Esophagus muscularis mucosa (tissue), 3 donors: Measurements from ENCODE around the gene KCNA10.

Experiments used
- POLR2A ChIP-seq: fragments of 450-650 bp; IDR thresholded peaks from one replicate; pipeline ENCODE4 v1.6.1; 2017; ENCODE audit warnings: antibody characterized with exemption, moderate library complexity, mild to moderate bottlenecking, low read depth
- POLR2AphosphoS5 ChIP-seq, 2 donors: sonication (generic); formaldehyde crosslinking; IDR thresholded peaks; one replicate each; pipeline ENCODE4 v1.6.1; 2017; ENCODE audit warnings: antibody characterized with exemption in 2 of 2
- TF ChIP-seq, protein P1 (sequence below), 3 experiments: fragments of 200-600 bp in 2 of 3; fragments of 450-650 bp in 1 of 3; sonication (generic) in 2 of 3; IDR thresholded peaks; one replicate each; pipeline ENCODE4 v1.5.1; 2017 to 2019; ENCODE audit warnings: antibody characterized with exemption in 3 of 3, mild to moderate bottlenecking in 2 of 3, moderate library complexity in 1 of 3

DNA sequence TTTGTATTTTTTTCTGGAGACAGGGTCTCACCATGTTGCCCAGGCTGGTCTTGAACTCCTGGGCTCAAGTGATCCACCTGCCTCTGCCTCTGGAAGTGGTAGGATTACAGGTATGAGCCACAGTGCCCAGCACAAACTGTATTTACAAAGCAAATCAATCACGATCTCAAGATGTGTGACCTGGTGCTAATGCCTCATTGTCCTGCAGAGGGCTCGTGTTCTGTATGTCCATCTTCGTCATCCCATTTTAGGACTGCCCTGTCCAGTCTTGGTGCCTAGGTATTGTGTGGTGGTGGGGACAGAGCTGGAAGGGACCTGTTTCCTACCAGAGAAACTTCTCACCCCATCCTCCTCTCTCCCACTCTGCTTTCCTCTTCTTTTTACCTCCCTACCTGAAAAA, 47.8 kb downstream of the KCNA10 start:
- TF ChIP-seq, protein P1, sequence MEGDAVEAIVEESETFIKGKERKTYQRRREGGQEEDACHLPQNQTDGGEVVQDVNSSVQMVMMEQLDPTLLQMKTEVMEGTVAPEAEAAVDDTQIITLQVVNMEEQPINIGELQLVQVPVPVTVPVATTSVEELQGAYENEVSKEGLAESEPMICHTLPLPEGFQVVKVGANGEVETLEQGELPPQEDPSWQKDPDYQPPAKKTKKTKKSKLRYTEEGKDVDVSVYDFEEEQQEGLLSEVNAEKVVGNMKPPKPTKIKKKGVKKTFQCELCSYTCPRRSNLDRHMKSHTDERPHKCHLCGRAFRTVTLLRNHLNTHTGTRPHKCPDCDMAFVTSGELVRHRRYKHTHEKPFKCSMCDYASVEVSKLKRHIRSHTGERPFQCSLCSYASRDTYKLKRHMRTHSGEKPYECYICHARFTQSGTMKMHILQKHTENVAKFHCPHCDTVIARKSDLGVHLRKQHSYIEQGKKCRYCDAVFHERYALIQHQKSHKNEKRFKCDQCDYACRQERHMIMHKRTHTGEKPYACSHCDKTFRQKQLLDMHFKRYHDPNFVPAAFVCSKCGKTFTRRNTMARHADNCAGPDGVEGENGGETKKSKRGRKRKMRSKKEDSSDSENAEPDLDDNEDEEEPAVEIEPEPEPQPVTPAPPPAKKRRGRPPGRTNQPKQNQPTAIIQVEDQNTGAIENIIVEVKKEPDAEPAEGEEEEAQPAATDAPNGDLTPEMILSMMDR (IDR thresholded peaks at IDR 0.05), result no peak
- no peak for TF ChIP-seq POLR2AphosphoS5 (IDR thresholded peaks at IDR 0.05)
- TF ChIP-seq POLR2A, result no peak
